GM23248 (cell line): Measurements from ENCODE around the gene ZNF467. TPM values are rescaled to one million over a fixed set of nuclear protein-coding genes. Genes with fewer than 3 reads are reported as not detected.

Source experiments
- DNase-seq: peaks from one replicate; pipeline ENCODE4 v3.0.0-alpha.2; 2015
- H2AFZ ChIP-seq: fragments of 200-600 bp; sonication (generic); 2 replicates; pipeline ENCODE4 v1.6.1; 2016; ENCODE audit warnings: antibody characterized with exemption
- H3F3A ChIP-seq: fragments of 200-600 bp; sonication (generic); 2 replicates; pipeline ENCODE4 v1.6.1; 2016; ENCODE audit warnings: mild to moderate bottlenecking, antibody characterized with exemption, mixed run types; ENCODE audit not compliant: insufficient read depth
- H3K27ac ChIP-seq: fragments of 200-600 bp; sonication (generic); 2 replicates; pipeline ENCODE4 v1.5.1; 2016; ENCODE audit warnings: mild to moderate bottlenecking
- H3K27me3 ChIP-seq: fragments of 200-600 bp; sonication (generic); replicated peaks from 2 replicates; pipeline ENCODE4 v1.6.1; 2016; ENCODE audit warnings: mild to moderate bottlenecking; ENCODE audit not compliant: insufficient read depth
- H3K36me3 ChIP-seq: fragments of 200-600 bp; sonication (generic); 2 replicates; pipeline ENCODE4 v1.6.1; 2016; ENCODE audit warnings: low read depth, mild to moderate bottlenecking
- H3K4me1 ChIP-seq: fragments of 200-600 bp; sonication (generic); 2 replicates; pipeline ENCODE4 v1.6.1; 2016; ENCODE audit warnings: mild to moderate bottlenecking; ENCODE audit not compliant: insufficient read depth
- H3K4me2 ChIP-seq: fragments of 200-600 bp; sonication (generic); one replicate; pipeline ENCODE4 v1.6.1; 2016; ENCODE audit warnings: mild to moderate bottlenecking; ENCODE audit not compliant: unreplicated experiment
- H3K4me3 ChIP-seq: fragments of 200-600 bp; sonication (generic); 2 replicates; pipeline ENCODE4 v1.5.1; 2016; ENCODE audit warnings: mild to moderate bottlenecking
- H3K79me2 ChIP-seq: fragments of 200-600 bp; sonication (generic); 2 replicates; pipeline ENCODE4 v1.6.1; 2016; ENCODE audit warnings: mild to moderate bottlenecking; ENCODE audit not compliant: insufficient read depth
- H3K9ac ChIP-seq: fragments of 200-600 bp; sonication (generic); 2 replicates; pipeline ENCODE4 v1.6.1; 2016; ENCODE audit warnings: mild to moderate bottlenecking
- H3K9me2 ChIP-seq: fragments of 200-600 bp; sonication (generic); 2 replicates; pipeline ENCODE4 v1.6.1; 2016; ENCODE audit warnings: mixed run types, mild to moderate bottlenecking, moderate library complexity; ENCODE audit not compliant: insufficient read depth
- H3K9me3 ChIP-seq: fragments of 200-600 bp; sonication (generic); one replicate; pipeline ENCODE4 v1.6.1; 2017; ENCODE audit warnings: low read depth
- H4K20me1 ChIP-seq: fragments of 200-600 bp; sonication (generic); 2 replicates; pipeline ENCODE4 v1.6.0; 2016; ENCODE audit not compliant: insufficient read depth
- EZH2 ChIP-seq: fragments of 200-600 bp; sonication (generic); IDR thresholded peaks from 2 replicates; pipeline ENCODE4 v1.6.1; 2018; ENCODE audit warnings: antibody characterized with exemption, mild to moderate bottlenecking; ENCODE audit not compliant: insufficient read depth, poor library complexity, severe bottlenecking
- EZH2phosphoT487 ChIP-seq: fragments of 200-600 bp; sonication (generic); IDR thresholded peaks from 2 replicates; pipeline ENCODE4 v1.6.1; 2018; ENCODE audit warnings: antibody characterized with exemption, moderate library complexity, mild to moderate bottlenecking, low read depth; ENCODE audit not compliant: insufficient read depth
- WGBS, 2 experiments: methylation state at CpG; one replicate each; pipeline ENCODE4 v1.1.6; 2015 to 2017; ENCODE audit warnings: low lambda C conversion rate in 2 of 2, low coverage in 1 of 2; ENCODE audit errors: missing lambda C conversion rate in 2 of 2; 5-methylcytosine and 5-hydroxymethylcytosine counted together
- in situ Hi-C: fragments of 300-500 bp; cut with MboI; formaldehyde crosslinking; loops from 2 replicates; pipeline ENCODE4 v1.15.0; 2020
- polyA plus RNA-seq: library from polyadenylated mRNA; unstranded; fragments of >200 nt; fragmentation: Nextera tagmentation; extraction: Ambion mirVana; gene quantifications from 2 replicates; pipeline ENCODE4 v1.2.1, GENCODE V29; 2016
- total RNA-seq: library from RNA; depleted of rRNA; stranded (reverse); fragments of >200 nt; shearing (Covaris generic); gene quantifications from 2 replicates; pipeline ENCODE4 v1.2.3, GENCODE V29; 2014

The ZNF467 gene
- total and polyA plus RNA-seq, 2 experiments from 2014 or later: not detected

GRCh38 chr7:149800169-149800555 is 26.8 kb upstream of the ZNF467 start:
- no peak for TF ChIP-seq EZH2
- no peak for TF ChIP-seq EZH2phosphoT487
- no peaks in the 10 kb centered on the region for H3K9me3 ChIP-seq
- H3K4me1 ChIP-seq: no peaks in the 10 kb centered on the region
- no peak overlapping the region for H3K27ac ChIP-seq
- H3K9me2 ChIP-seq: no peaks in the 10 kb centered on the region
- no peak overlapping the region for H3K4me2 ChIP-seq
- H2AFZ ChIP-seq: no peak overlapping the region
- in situ Hi-C loops: no loop called here
- H3K79me2 ChIP-seq: no peaks in the 10 kb centered on the region
- WGBS, 2 experiments: 71 to 79% methylated on average over 11 to 13 of the region's 13 CpGs
- no peaks in the 10 kb centered on the region for H4K20me1 ChIP-seq
- DNase-seq: no peak
- no peaks in the 10 kb centered on the region for H3K27me3 ChIP-seq
- H3K36me3 ChIP-seq: no peaks in the 10 kb centered on the region
- H3F3A ChIP-seq: no peaks in the 10 kb centered on the region
- H3K9ac ChIP-seq: no peak overlapping the region
- H3K4me3 ChIP-seq: no peak overlapping the region

- H3K9me3 ChIP-seq: no peaks in the 10 kb centered on the region
- in situ Hi-C loops: no loop called here
- H3K27ac ChIP-seq: no peak overlapping the region
- H3K9me2 ChIP-seq: no peaks in the 10 kb centered on the region
- WGBS, 2 experiments: 40 to 43% methylated on average over 7 to 8 of the region's 8 CpGs
- no peak overlapping the region for H2AFZ ChIP-seq
- H3K36me3 ChIP-seq: no peaks in the 10 kb centered on the region
- H3F3A ChIP-seq: no peaks in the 10 kb centered on the region
- no peak overlapping the region for H3K4me2 ChIP-seq
- no peak overlapping the region for H3K9ac ChIP-seq
- no peaks in the 10 kb centered on the region for H3K79me2 ChIP-seq
- no peaks in the 10 kb centered on the region for H3K4me1 ChIP-seq
- TF ChIP-seq EZH2phosphoT487: no peak
- no peak for TF ChIP-seq EZH2
- H4K20me1 ChIP-seq: no peaks in the 10 kb centered on the region
- H3K27me3 ChIP-seq: 0 out of 2 replicates have a peak, but pooled peaks cover 4% of the 10 kb centered on the region
- DNase-seq: no peak
- no peak overlapping the region for H3K4me3 ChIP-seq
Observed at GRCh38 chr7:149799397-149800168, 26.2 kb upstream of the ZNF467 start.

- TF ChIP-seq EZH2phosphoT487: no peak
- TF ChIP-seq EZH2: no peak
- Histone ChIP-seq H4K20me1 (no peaks in the 10 kb centered on the region), H3K4me1 (no peaks in the 10 kb centered on the region), H3K9me3 (no peaks in the 10 kb centered on the region), H2AFZ (no peak overlapping the region), H3F3A (no peaks in the 10 kb centered on the region), H3K79me2 (no peaks in the 10 kb centered on the region), H3K27me3 (0 out of 2 replicates have a peak, but pooled peaks cover 11% of the 10 kb centered on the region), H3K9ac (no peak overlapping the region), H3K4me2 (no peak overlapping the region), H3K9me2 (no peaks in the 10 kb centered on the region), H3K36me3 (no peaks in the 10 kb centered on the region), H3K4me3 (no peak overlapping the region), H3K27ac (no peak overlapping the region)
- DNase-seq: no peak
- 55 to 63% methylated on average over 6 to 7 of the region's 7 CpGs for WGBS, 2 experiments
- in situ Hi-C loops: no loop called here
Observed at GRCh38 chr7:149797771-149798170, 24.4 kb upstream of the ZNF467 start.

- no peak overlapping the region for H3K27ac ChIP-seq
- H3K36me3 ChIP-seq: no peaks in the 10 kb centered on the region
- in situ Hi-C loops: no loop called here
- H3K9me2 ChIP-seq: no peaks in the 10 kb centered on the region
- H3F3A ChIP-seq: no peaks in the 10 kb centered on the region
- TF ChIP-seq EZH2phosphoT487: no peak
- TF ChIP-seq EZH2: no peak
- WGBS, 2 experiments: 69 to 74% methylated on average over 18 to 19 of the region's 19 CpGs
- H3K4me3 ChIP-seq: no peak overlapping the region
- H3K9me3 ChIP-seq: no peaks in the 10 kb centered on the region
- no peak overlapping the region for H3K9ac ChIP-seq
- 0 out of 2 replicates have a peak, but pooled peaks cover 11% of the 10 kb centered on the region for H3K27me3 ChIP-seq
- no peak overlapping the region for H3K4me2 ChIP-seq
- no peak for DNase-seq
- H3K79me2 ChIP-seq: no peaks in the 10 kb centered on the region
- no peaks in the 10 kb centered on the region for H4K20me1 ChIP-seq
- H3K4me1 ChIP-seq: no peaks in the 10 kb centered on the region
- no peak overlapping the region for H2AFZ ChIP-seq
Observed at GRCh38 chr7:149796287-149796860, 23.0 kb upstream of the ZNF467 start.
